DOHH2 (cell line): ENCODE results near the gene GRB2.

Source experiments
- H3F3A ChIP-seq: fragments of 200-600 bp; sonication (generic), shearing (Covaris generic); 2 replicates; pipeline ENCODE4 v1.6.0; 2016; ENCODE audit warnings: antibody characterized with exemption, mild to moderate bottlenecking; ENCODE audit not compliant: control insufficient read depth, insufficient read depth
- H3K27ac ChIP-seq: fragments of 200-600 bp; sonication (generic); 2 replicates; pipeline ENCODE4 v1.5.1; 2014; ENCODE audit warnings: low read depth, mild to moderate bottlenecking, low read length, moderate library complexity
- H3K27me3 ChIP-seq: fragments of 200-600 bp; sonication (generic); 2 replicates; pipeline ENCODE4 v1.6.1; 2014; ENCODE audit warnings: mild to moderate bottlenecking, low read length, mixed read lengths; ENCODE audit not compliant: control insufficient read depth
- H3K36me3 ChIP-seq: fragments of 200-600 bp; sonication (generic); 2 replicates; pipeline ENCODE4 v1.6.1; 2014; ENCODE audit warnings: mild to moderate bottlenecking, low read length, moderate library complexity, mixed read lengths; ENCODE audit not compliant: control insufficient read depth
- H3K4me1 ChIP-seq: fragments of 200-600 bp; sonication (generic); 2 replicates; pipeline ENCODE4 v1.6.1; 2014; ENCODE audit warnings: mild to moderate bottlenecking, low read length, mixed read lengths; ENCODE audit not compliant: control insufficient read depth
- H3K4me2 ChIP-seq: fragments of 200-600 bp; sonication (generic); 2 replicates; pipeline ENCODE4 v1.6.0; 2014; ENCODE audit warnings: mild to moderate bottlenecking, low read length, moderate library complexity
- H3K4me3 ChIP-seq: fragments of 200-600 bp; sonication (generic); 2 replicates; pipeline ENCODE4 v1.5.1; 2014; ENCODE audit warnings: mild to moderate bottlenecking, low read length, mixed read lengths
- H3K79me2 ChIP-seq: fragments of 200-600 bp; sonication (generic); 2 replicates; pipeline ENCODE4 v1.6.1; 2014; ENCODE audit warnings: mild to moderate bottlenecking, low read length, mixed read lengths; ENCODE audit not compliant: control insufficient read depth
- H3K9me2 ChIP-seq: fragments of 200-600 bp; sonication (generic); replicated peaks from 2 replicates; pipeline ENCODE4 v1.6.1; 2014; ENCODE audit warnings: mild to moderate bottlenecking, low read length, mixed read lengths; ENCODE audit not compliant: control insufficient read depth
- H3K9me3 ChIP-seq: fragments of 200-600 bp; sonication (generic); 2 replicates; pipeline ENCODE4 v1.6.1; 2014; ENCODE audit warnings: antibody characterized with exemption, low read length, mixed read lengths; ENCODE audit not compliant: control insufficient read depth, insufficient read depth
- H4K20me1 ChIP-seq: fragments of 200-600 bp; sonication (generic); 2 replicates; pipeline ENCODE4 v1.6.0; 2014; ENCODE audit warnings: low read depth, mild to moderate bottlenecking, antibody characterized with exemption, low read length, moderate library complexity; ENCODE audit not compliant: control insufficient read depth, insufficient read depth
- CTCF ChIP-seq: fragments of 200-600 bp; sonication (generic); IDR thresholded peaks from one replicate; pipeline ENCODE4 v1.5.1; 2014; ENCODE audit warnings: antibody characterized with exemption, mild to moderate bottlenecking, low read depth, low read length; ENCODE audit not compliant: poor library complexity, severe bottlenecking
- EZH2phosphoT487 ChIP-seq: fragments of 200-600 bp; sonication (generic); IDR thresholded peaks from 2 replicates; pipeline ENCODE4 v1.6.1; 2017; ENCODE audit warnings: borderline replicate concordance, mild to moderate bottlenecking, antibody characterized with exemption, low read length, moderate library complexity, mixed read lengths

The GRB2 gene

GRCh38 chr17:75361996-75362395 is 43.5 kb downstream of the GRB2 start:
- no peaks in the 10 kb centered on the region for H3K9me2 ChIP-seq
- no peaks in the 10 kb centered on the region for H3K27me3 ChIP-seq
- peak overlapping the region; percentile 61 for H3K27ac ChIP-seq
- TF ChIP-seq CTCF (no peak), EZH2phosphoT487 (no peak)
- H3K9me3 ChIP-seq: no peaks in the 10 kb centered on the region
- H3K4me2 ChIP-seq: peak overlapping the region; percentile 79
- H4K20me1 ChIP-seq: peaks cover 24% of the 10 kb centered on the region
- peak overlapping the region; percentile 63 for H3K4me3 ChIP-seq
- H3K36me3 ChIP-seq: peaks cover 17% of the 10 kb centered on the region
- peaks cover 18% of the 10 kb centered on the region for H3F3A ChIP-seq
- peaks cover 97% of the 10 kb centered on the region for H3K79me2 ChIP-seq
- peaks cover 84% of the 10 kb centered on the region for H3K4me1 ChIP-seq

GRCh38 chr17:75361344-75361743 is 44.1 kb downstream of the GRB2 start:
- H4K20me1 ChIP-seq: peaks cover 24% of the 10 kb centered on the region
- H3K27ac ChIP-seq: peak overlapping the region; percentile 61
- peaks cover 18% of the 10 kb centered on the region for H3F3A ChIP-seq
- H3K79me2 ChIP-seq: peaks cover 97% of the 10 kb centered on the region
- TF ChIP-seq CTCF (no peak), EZH2phosphoT487 (no peak)
- H3K4me2 ChIP-seq: peak overlapping the region; percentile 79
- peaks cover 23% of the 10 kb centered on the region for H3K36me3 ChIP-seq
- H3K4me1 ChIP-seq: peaks cover 84% of the 10 kb centered on the region
- H3K4me3 ChIP-seq: peak overlapping the region; percentile 63
- H3K9me3 ChIP-seq: no peaks in the 10 kb centered on the region
- H3K27me3 ChIP-seq: no peaks in the 10 kb centered on the region
- no peaks in the 10 kb centered on the region for H3K9me2 ChIP-seq

GRCh38 chr17:75356260-75356937 is 49.1 kb downstream of the GRB2 start:
- H3K36me3 ChIP-seq: peaks cover 34% of the 10 kb centered on the region
- H3K79me2 ChIP-seq: peaks cover 94% of the 10 kb centered on the region
- no peak overlapping the region for H3K27ac ChIP-seq
- H3K9me3 ChIP-seq: no peaks in the 10 kb centered on the region
- H3K27me3 ChIP-seq: no peaks in the 10 kb centered on the region
- no peak for TF ChIP-seq EZH2phosphoT487
- H3K4me2 ChIP-seq: no peak overlapping the region
- no peaks in the 10 kb centered on the region for H3K9me2 ChIP-seq
- peaks cover 64% of the 10 kb centered on the region for H3K4me1 ChIP-seq
- peaks cover 10% of the 10 kb centered on the region for H4K20me1 ChIP-seq
- H3K4me3 ChIP-seq: no peak overlapping the region
- peaks cover 23% of the 10 kb centered on the region for H3F3A ChIP-seq

- Histone ChIP-seq H3K4me1 (peaks cover 74% of the 10 kb centered on the region), H3K27ac (peak overlapping the region; percentile 100), H3K4me3 (peak overlapping the region; percentile 29), H3K36me3 (peaks cover 31% of the 10 kb centered on the region), H3K9me3 (no peaks in the 10 kb centered on the region), H3K4me2 (peak overlapping the region; percentile 100), H3F3A (peaks cover 34% of the 10 kb centered on the region), H3K27me3 (no peaks in the 10 kb centered on the region), H3K79me2 (peaks cover 97% of the 10 kb centered on the region), H4K20me1 (no peaks in the 10 kb centered on the region; the same call in none of the 2 replicates), H3K9me2 (no peaks in the 10 kb centered on the region)
- no peak for TF ChIP-seq CTCF
- no peak for TF ChIP-seq EZH2phosphoT487
Observed at GRCh38 chr17:75353176-75353575, 52.3 kb downstream of the GRB2 start.
